ENCODE data around the gene SPATA31C1. TPM values are rescaled to one million over a fixed set of nuclear protein-coding genes. Genes with fewer than 3 reads are reported as not detected.

The SPATA31C1 gene
- not detected for total RNA-seq

DNA sequence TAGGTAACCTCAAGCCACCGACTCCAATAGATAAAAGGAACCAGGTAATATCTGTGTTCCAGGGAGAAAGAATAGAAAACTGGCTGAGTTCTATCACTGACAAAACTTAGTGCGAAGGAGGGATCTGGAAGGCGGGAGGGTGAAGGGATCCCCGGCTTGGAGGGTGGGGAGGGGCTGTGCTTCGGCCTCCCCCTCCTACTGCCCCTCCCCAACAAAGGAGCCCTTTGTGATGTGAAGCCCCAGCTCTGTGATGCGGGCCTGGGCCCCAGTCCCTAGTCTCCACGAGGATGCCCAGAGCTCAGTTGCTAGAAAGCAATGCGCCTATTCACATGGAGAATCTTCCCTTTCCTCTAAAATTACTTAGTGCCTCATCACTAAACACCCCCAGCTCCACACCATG is at the start of gene SPATA31C1:
Gene SPATA31C1 (plus strand): TSS at position 301 of the 400 bp plus-strand sequence.

GRCh38 chr9:87882627-87883026 is 35.1 kb upstream of the SPATA31C1 start, which contains the start of gene SPATA31E1:
TSS of gene SPATA31E1 (plus strand) at chr9:87882877. CDS start at chr9:87882892, 15 bp downstream.

Other genes starting within 250 kb of the SPATA31C1 start
- 36.7 TPM for gene CTSL, start 191.8 kb upstream of the SPATA31C1 start, total RNA-seq
- gene SPATA31E1, start 35.1 kb upstream of the SPATA31C1 start, total RNA-seq: not detected
- 23.1 TPM for gene CDK20, start 56.6 kb downstream of the SPATA31C1 start, total RNA-seq
- gene SPATA31C2, start 220.5 kb downstream of the SPATA31C1 start, total RNA-seq: not detected